Parathyroid adenoma (tissue), 2 donors: ENCODE measurements around the gene FHOD3.

ENCODE experiments used
- H2AFZ ChIP-seq: fragments of 300-600 bp; sonication (generic); one replicate; pipeline ENCODE4 v1.7.0; 2017; ENCODE audit warnings: antibody characterized with exemption, mild to moderate bottlenecking
- H3K27ac ChIP-seq: fragments of 300-600 bp; sonication (generic); one replicate; pipeline ENCODE4 v1.7.0; 2017
- H3K27me3 ChIP-seq: fragments of 300-600 bp; sonication (generic); one replicate; pipeline ENCODE4 v1.7.0; 2017; ENCODE audit warnings: low read length; ENCODE audit not compliant: control insufficient read depth, insufficient read depth
- H3K36me3 ChIP-seq: fragments of 300-600 bp; sonication (generic); one replicate; pipeline ENCODE4 v1.7.0; 2017; ENCODE audit warnings: low read length; ENCODE audit not compliant: control insufficient read depth, insufficient read depth
- H3K4me1 ChIP-seq: fragments of 300-600 bp; sonication (generic); one replicate; pipeline ENCODE4 v1.7.0; 2017; ENCODE audit warnings: control low read depth
- H3K4me2 ChIP-seq: fragments of 300-600 bp; sonication (generic); one replicate; pipeline ENCODE4 v1.7.0; 2017; ENCODE audit warnings: low read length
- H3K4me3 ChIP-seq: fragments of 300-600 bp; sonication (generic); one replicate; pipeline ENCODE4 v1.7.0; 2017; ENCODE audit warnings: low read depth, low read length
- H3K79me2 ChIP-seq: fragments of 300-600 bp; sonication (generic); one replicate; pipeline ENCODE4 v1.7.0; 2017; ENCODE audit warnings: control low read depth
- H3K9ac ChIP-seq: fragments of 300-600 bp; sonication (generic); one replicate; pipeline ENCODE4 v1.7.0; 2017; ENCODE audit warnings: mild to moderate bottlenecking
- H3K9me3 ChIP-seq: fragments of 300-600 bp; sonication (generic); one replicate; pipeline ENCODE4 v1.7.0; 2017; ENCODE audit warnings: low read length; ENCODE audit not compliant: control insufficient read depth
- CTCF ChIP-seq: fragments of 300-600 bp; sonication (generic); IDR thresholded peaks from one replicate; pipeline ENCODE4 v1.7.0; 2017; ENCODE audit warnings: antibody characterized with exemption, mild to moderate bottlenecking
- donor health status: primary hyperparathyroidism.

FHOD3 gene

DNA sequence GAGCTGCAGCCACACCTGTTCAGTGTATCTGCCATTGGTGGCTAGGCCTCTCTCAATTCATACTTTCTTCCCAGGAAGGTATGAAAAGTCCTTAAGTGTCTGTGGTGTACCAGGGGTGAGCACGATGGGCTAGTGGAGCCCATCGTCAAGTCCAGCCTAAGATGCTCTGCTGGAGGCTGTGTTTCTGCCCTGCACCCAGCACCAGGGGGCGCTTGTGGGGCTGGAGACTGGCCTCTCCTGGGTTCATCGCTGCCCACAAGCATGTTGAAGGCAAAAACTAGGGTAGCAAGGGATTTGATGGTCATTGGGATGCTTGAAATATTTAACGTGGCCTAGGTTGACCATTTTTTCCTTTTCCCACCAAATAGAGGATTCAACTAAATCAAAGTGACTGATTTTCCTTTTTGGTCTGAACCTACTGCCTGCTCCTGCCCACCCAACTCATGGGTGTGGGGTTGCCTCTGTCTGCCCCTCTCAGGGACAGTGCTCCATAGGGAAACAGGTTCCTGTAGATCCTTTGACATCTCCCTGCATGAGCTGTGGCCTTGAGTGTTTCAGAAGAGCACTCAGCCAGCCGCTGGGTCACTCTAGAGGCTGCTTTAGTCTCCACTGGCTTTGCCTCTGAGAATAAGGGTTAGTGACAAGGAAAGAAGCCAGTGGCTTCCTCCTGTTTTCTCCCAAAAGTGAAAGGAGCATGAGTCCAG, 472.2 kb downstream of the FHOD3 start:
- Histone ChIP-seq H2AFZ (no peak overlapping the region), H3K4me2 (no peak overlapping the region), H3K36me3 (no peaks in the 10 kb centered on the region), H3K27me3 (no peaks in the 10 kb centered on the region), H3K9me3 (no peaks in the 10 kb centered on the region), H3K4me3 (no peak overlapping the region), H3K79me2 (no peaks in the 10 kb centered on the region), H3K4me1 (no peaks in the 10 kb centered on the region), H3K27ac (no peak overlapping the region), H3K9ac (no peak overlapping the region)
- peak; percentile 17 for TF ChIP-seq CTCF

GRCh38 chr18:36770315-36770946, 472.9 kb downstream of the FHOD3 start:
- Histone ChIP-seq H3K79me2 (no peaks in the 10 kb centered on the region), H3K27me3 (no peaks in the 10 kb centered on the region)

GRCh38 chr18:36771245-36771644, 473.7 kb downstream of the FHOD3 start:
- Histone ChIP-seq H3K27me3 (no peaks in the 10 kb centered on the region), H3K4me2 (no peak overlapping the region), H3K4me3 (no peak overlapping the region), H3K79me2 (no peaks in the 10 kb centered on the region), H3K4me1 (no peaks in the 10 kb centered on the region), H3K27ac (no peak overlapping the region), H3K36me3 (no peaks in the 10 kb centered on the region), H3K9me3 (no peaks in the 10 kb centered on the region), H2AFZ (no peak overlapping the region), H3K9ac (no peak overlapping the region)
- no peak for TF ChIP-seq CTCF

More at GRCh38 chr18:36770315-36770946, 472.9 kb downstream of the FHOD3 start:
- no peaks in the 10 kb centered on the region for H3K9me3 ChIP-seq
- no peak overlapping the region for H3K4me3 ChIP-seq
- no peaks in the 10 kb centered on the region for H3K4me1 ChIP-seq
- no peak overlapping the region for H2AFZ ChIP-seq
- no peak overlapping the region for H3K4me2 ChIP-seq
- H3K9ac ChIP-seq, result no peak overlapping the region
- H3K27ac ChIP-seq, result no peak overlapping the region
- H3K36me3 ChIP-seq, result no peaks in the 10 kb centered on the region
- no peak for TF ChIP-seq CTCF

DNA sequence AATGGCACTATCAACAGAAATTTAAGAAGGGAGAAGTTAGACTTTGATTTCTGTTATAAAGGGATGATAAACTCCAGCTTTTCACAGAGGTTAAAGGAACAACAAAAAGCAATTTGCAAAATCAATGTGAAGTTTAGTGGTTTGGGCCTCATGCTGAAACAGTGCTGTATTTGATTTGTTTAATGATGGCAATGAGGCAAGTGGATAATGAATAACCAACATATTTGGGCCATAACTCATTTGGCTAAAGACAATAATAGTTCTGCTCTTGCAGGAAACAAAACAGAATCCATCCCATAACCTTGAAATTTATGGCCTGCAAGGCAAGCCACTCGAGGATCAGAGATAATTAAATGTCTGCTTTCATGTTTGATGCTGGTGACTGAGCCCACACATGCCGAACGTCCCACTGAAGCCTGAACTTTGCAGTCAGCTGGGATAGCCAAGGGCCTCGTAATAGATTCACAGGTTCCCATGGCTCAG, 474.8 kb downstream of the FHOD3 start:
- H3K4me1 ChIP-seq, result no peaks in the 10 kb centered on the region
- no peaks in the 10 kb centered on the region for H3K36me3 ChIP-seq
- H3K27ac ChIP-seq, result no peak overlapping the region
- H3K9me3 ChIP-seq, result no peaks in the 10 kb centered on the region
- no peak overlapping the region for H2AFZ ChIP-seq
- no peak overlapping the region for H3K4me2 ChIP-seq
- H3K27me3 ChIP-seq, result no peaks in the 10 kb centered on the region
- no peaks in the 10 kb centered on the region for H3K79me2 ChIP-seq
- H3K9ac ChIP-seq, result no peak overlapping the region
- H3K4me3 ChIP-seq, result no peak overlapping the region
- no peak for TF ChIP-seq CTCF
